ENCODE measurements around the gene NINJ2.

The NINJ2 gene

GRCh38 chr12:617304-617915 lies 45.8 kb downstream of the NINJ2 start:
- peak in 5 of 58 donors; percentile 11 to 45 (median 17) for DNase-seq

- no peak for DNase-seq
Measured at GRCh38 chr12:615620-616019, 47.6 kb downstream of the NINJ2 start.

- DNase-seq = peak in 27 of 58 donors; percentile 8 to 55 (median 27)
Measured at GRCh38 chr12:614411-614970, 48.8 kb downstream of the NINJ2 start.

GRCh38 chr12:613996-614395 lies 49.2 kb downstream of the NINJ2 start:
- DNase-seq = no peak

- DNase-seq = no peak
Measured at GRCh38 chr12:612886-613285, 50.4 kb downstream of the NINJ2 start.

GRCh38 chr12:612293-612692 lies 51.0 kb downstream of the NINJ2 start:
- no peak for DNase-seq

GRCh38 chr12:611721-612120 lies 51.5 kb downstream of the NINJ2 start:
- DNase-seq = no peak

GRCh38 chr12:608921-609320 lies 54.3 kb downstream of the NINJ2 start:
- no peak for DNase-seq

- no peak for DNase-seq
Measured at GRCh38 chr12:608413-608812, 54.8 kb downstream of the NINJ2 start.

- DNase-seq = peak in 5 of 58 donors; percentile 11 to 30 (median 20)
Measured at GRCh38 chr12:607541-608001, 55.7 kb downstream of the NINJ2 start.

- DNase-seq = no peak
Measured at GRCh38 chr12:604956-605355, 58.3 kb downstream of the NINJ2 start.

GRCh38 chr12:602700-603068 lies 60.6 kb downstream of the NINJ2 start:
- no peak for DNase-seq

GRCh38 chr12:601976-602699 lies 61.1 kb downstream of the NINJ2 start:
- no peak for DNase-seq

GRCh38 chr12:599756-600155 lies 63.5 kb downstream of the NINJ2 start:
- DNase-seq = no peak

GRCh38 chr12:597926-598568 lies 65.2 kb downstream of the NINJ2 start:
- no peak for DNase-seq

- DNase-seq = no peak
Measured at GRCh38 chr12:593396-594270, 69.6 kb downstream of the NINJ2 start.

- DNase-seq = no peak
Measured at GRCh38 chr12:592024-592505, 71.2 kb downstream of the NINJ2 start.

GRCh38 chr12:591167-592023 lies 71.8 kb downstream of the NINJ2 start:
- DNase-seq = peak in 2 of 58 donors; percentile 10 to 16

- DNase-seq = no peak
Measured at GRCh38 chr12:590206-590750, 73.0 kb downstream of the NINJ2 start.

GRCh38 chr12:588646-589045 lies 74.6 kb downstream of the NINJ2 start:
- DNase-seq = no peak

Data from anterior cingulate cortex (tissue), 58 donors.